Inflammatory macrophage treated with lipopolysaccharide for 4 hours (primary cell): ENCODE measurements around the gene RAE1.
"Not testable (repeated sequence)": the region's sequence is repeated elsewhere in the genome, so short reads cannot be mapped to it uniquely, and the experiment has no call there.

Experiments
- DNase-seq: peaks from one replicate; pipeline ENCODE4 v3.0.0-alpha.2; 2020

RAE1 gene

DNA sequence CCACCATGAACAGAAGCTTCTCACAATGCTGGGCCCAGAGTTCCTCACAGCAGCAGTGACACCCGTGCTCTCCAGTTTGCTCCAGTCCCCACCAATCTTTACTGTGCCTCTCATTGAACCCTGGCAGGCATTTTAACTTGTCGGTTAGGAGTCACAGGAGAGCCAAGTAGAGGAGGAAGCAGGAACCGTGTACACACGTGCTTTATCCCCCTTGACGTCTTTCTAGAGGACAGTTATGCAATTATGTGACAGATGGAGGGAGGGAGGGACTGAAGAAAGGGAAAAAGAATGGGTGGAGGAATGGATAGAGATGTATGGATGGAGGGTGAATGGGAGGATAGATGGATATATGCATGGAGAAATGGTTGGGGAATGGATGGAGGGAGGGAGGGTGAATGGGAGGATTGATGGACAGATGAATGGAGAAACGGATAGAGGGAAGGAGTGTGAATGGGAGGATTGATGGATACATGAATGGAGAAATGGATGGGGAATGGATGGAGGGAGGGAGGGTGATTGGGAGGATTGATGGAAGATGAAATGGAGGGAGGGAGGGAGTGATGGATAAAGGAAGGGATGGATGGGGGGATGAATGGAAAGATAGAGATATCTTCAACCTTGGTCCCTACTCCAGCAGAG lies 66.1 kb downstream of the RAE1 start:
- DNase-seq: peak; percentile 24

DNA sequence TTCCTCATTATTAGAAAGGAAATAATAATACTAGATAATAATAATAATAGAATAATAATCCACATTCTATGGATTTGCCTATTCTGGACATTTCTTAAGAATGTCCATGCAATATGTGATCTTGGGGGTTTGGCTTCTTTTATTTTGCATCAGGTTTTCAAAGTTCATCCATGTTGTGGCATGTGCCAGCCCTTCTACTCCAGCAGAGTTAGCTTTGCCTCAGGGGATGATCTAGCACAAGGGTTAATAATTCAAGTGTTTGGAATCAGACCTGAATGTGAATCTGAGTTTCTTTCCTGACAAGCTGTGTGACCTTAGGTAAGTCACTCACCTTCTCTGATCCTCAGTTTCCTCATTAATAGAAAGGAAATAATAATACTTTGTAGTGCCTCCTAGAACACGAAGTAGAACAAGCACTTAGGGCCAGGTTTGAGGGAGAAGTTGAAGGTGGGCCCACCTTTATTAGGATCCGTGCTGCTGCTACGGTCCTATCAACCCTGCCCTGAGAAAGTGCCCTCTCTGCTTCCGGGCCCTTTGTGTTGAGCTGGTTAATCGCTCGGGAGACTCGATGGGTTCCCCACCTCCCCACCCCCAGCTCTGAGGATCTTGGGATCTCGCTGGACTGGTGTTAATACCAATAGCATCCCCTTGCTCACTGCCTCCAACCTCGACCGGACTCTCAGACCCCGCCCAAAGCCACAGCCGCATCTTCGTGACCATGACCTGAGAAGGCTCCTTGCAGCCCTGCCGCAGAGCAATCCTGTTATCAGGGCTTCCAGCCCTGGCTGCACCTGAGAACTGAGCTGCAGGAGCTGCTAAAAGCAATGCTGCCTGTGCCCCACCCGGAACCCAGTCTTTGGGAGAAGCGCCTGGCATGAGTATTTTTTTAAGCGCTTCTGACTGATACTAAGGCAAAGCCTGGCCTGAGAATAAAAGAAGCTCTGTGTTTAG lies 67.0 kb downstream of the RAE1 start:
- DNase-seq: no peak

DNA sequence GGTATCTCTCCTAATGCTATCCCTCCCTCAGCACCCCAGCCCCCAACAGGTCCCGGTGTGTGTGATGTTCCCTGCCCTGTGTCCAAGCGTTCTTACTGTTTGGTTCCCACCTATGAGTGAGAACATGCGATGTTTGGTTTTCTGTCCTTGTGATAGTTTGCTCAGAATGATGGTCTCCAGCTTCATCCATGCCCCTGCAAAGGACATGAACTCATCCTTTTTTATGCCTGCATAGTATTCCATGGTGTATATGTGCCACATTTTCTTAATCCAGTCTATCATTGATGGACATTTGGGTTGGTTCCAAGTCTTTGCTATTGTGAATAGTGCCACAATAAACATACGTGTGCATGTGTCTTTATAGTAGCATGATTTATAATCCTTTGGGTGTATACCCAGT lies 68.4 kb downstream of the RAE1 start:
- DNase-seq: not testable (repeated sequence)

DNA sequence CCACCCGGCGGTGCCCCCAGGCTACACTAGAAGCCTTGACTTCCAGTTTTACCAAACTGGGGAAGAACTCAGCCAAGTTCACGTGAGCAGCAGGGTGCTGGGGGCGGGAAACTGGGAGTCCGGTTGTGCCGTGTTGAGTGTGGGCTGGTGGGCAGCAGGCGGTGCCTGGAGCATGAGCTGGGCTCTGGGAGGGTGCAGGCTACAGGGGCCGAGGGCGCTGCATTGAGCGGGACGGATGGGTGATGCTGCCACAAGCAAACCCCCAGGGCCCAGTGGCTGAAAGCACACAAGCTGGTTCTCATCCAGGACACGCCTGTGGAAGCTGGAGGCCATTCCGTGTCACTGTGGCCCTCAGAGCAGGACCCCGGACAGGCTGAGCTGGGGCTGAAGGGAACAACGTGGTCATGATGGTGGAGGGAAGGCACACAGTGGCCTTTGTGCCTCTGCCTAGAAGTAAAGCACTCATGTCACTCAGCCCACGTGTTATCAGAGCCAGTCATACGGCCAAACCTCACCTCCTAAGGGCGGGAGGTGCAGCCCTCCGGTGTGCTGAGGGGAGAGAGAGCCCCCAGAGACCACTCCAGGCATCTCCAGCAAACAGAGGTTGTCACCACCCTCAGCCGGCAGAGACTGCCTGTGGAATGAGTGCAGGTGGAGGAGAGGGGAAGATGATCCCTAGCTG lies 69.7 kb downstream of the RAE1 start:
- DNase-seq: no peak

DNA sequence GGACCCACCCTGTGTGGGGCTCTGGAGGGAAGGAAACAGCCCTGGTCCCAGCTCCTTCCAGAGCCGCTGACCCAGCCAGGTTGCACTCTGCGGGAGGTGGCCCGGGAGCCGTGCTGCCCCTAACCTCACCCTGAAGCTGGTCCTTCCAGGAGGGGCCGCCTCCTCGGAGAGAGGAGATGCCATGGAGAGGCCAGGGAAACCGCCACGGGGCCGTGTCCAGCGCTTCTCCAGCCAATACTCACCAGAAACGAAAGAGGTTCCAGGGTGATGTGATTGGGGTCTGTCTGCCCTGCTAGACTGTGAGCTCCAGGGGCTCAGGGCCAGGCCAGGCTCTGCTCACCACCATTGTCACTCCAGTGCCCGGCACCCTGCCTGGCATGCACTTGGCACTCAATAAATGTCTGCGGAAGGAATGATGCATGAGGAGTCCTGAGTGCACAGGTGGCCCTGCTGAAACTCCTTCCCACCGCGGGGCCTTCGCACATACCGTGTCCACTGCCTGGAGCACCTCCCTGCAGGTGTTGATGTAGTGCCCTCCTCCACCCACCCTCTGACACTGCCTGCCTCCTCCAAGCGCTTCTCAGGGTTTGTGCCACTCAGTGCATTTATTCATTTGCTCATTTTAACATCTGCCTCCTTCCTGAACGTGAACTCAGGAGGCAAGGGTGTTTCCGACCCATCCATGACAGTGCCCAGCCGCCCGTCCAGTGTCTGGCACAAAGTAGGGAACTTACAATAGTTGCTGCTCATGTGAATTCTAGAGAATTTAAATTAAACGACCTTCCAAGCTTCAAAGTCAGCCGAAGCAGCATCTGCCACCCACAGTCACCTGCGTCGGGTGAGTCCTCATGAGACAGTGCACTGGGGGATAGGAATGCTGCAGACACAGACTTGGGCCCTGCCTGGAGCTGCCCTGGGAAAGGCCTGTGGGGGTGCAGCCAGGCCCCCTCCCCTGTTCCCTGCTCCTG lies 70.5 kb downstream of the RAE1 start:
- no peak for DNase-seq

DNA sequence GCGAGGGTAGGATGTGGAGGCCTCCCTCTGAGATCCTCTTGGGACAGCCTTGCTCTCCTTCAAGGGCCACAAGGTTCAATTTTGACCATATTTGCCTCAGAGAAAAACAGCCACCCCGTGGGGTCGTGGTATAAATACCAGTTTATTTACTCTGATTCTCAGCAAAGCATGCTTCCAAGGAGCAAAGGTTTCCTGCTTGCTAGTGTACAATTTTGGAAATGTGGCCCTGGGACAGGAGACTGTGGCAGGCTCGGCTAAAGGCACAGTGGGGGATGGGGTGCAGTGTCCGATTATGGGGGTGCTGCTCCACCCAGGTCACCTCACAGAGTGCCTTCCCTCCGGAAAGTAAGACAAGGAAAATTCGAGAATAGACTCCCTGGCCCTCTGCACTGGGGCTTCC lies 71.2 kb downstream of the RAE1 start:
- DNase-seq: no peak

DNA sequence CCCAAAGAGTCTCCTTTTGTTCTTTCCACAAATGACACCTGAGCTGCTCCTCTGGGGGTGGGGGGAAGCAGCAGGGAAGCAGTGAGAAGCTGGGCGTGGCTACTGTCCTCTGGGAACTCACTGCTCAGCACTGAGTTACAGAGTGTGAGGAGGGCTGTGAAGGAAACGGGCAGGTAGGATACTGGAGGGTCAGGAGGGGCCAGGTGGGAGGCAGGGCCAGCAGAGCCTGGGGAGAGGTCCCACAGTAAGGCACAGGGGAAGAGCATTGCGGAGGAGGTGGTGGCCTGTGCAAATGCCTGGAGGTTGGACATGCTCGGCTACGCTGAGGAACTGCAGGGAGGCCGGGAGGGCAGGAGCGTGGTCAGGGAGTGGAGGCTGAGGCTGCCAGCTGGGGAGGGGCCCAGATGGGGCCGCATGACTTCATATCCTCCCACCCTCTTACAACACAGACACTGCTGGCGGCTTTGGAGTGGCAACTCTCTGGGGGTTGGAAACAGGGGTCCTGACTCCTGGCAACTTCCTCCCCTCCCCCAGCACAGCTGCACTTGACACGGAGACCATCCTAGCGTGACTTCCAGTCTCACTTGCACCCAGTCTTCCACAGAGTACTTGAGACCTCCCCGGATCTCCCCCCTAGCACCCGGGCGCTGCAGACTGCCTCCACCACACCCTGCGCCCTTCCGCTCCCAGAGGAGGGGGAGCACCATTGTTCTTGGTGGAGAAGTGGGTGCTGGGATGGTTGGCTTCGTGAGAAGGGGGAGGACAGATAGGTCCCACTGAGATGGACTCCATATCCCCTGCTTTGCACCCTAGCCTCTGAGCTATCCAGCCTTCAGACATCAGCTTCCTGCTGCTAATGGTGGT lies 74.3 kb downstream of the RAE1 start:
- peak; percentile 35 for DNase-seq

DNA sequence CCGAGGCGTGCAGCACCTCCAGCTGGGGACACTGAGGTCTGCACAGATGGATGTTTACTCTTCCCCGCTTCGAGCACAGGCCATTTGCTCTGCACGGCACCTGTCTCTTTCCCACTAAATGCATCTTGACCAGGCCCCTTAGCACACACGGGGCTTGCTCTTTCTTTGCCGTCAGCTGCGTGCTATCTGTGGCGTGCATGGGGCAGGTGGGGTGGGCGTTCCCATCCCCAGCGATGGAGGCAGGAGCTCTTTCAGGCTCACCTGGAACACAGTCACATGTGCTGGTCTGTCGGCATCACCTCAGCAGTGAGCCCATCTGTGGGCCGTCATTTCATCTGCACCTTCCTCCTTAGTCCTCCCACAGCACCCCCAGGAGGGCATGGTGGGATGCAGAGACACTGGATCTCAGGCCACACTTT lies 75.2 kb downstream of the RAE1 start:
- no peak for DNase-seq

DNA sequence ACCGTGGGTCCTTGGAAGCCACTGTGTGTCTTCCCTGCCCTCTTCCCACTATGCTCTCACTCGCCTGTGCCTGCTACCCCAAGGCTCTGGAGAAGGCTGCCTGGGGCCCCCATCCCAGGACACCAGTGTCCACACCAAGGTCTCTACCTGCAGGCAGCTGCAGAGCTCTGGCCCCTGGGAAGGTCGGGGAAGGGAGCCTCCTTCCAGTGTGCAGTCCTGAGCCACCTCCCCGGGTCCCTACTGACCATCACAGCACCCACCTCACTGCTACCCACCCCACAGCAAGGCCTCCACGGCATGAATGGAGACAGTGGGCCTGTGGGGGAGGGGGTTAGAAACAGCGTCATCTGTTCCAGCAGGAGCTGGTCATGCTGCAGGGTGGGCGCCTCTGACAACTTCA lies 75.8 kb downstream of the RAE1 start:
- DNase-seq: no peak

DNA sequence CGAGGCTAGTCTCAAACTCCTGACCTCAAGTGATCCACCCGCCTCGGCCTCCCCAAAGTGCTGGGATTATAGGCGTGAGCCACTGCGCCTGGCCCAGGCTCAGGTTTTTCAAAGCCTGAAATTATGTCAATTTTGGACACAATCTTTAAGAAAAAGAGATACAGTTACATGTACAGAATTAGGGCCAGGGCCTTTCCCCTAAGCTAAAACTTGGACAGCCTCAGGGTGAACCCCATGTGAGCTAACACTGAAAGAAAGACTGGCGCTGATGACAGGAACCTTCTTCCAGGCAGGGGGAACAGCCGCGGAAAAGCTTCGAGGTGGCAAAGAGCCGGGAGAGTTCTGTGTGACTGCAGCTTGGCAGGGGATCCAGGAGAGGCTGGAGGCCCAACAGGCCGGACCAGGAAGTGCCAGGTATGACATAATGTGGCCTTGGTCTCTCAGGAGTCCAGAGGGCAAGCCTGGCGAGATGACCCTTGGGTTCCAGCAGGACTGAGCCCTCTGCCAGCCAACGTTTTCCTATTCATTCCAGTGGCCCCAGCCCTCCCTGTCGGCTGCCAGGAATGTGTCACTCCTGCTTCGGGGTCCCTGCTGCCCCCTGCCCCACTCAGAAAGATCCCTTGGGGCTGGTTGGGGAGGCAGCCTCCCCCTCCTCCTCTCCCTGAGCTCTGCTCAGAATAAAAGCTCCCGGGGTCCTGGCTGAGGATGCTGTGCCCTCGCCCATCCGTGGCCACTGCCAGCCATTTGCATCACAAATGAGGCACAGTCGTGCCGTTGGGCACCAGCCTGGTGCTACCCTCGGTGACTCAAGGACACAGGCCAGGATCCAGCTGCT lies 77.5 kb downstream of the RAE1 start:
- no peak for DNase-seq
